Ishikawa (cell line): ENCODE results near the gene SPP2.

Experiments
- CEBPB ChIP-seq: IDR thresholded peaks from 2 replicates; pipeline ENCODE4 v1.6.1; 2012
- CREB1 ChIP-seq: IDR thresholded peaks from 2 replicates; pipeline ENCODE4 v1.6.1; 2012; ENCODE audit warnings: low read depth
- EGR1 ChIP-seq: IDR thresholded peaks from 2 replicates; pipeline ENCODE4 v1.6.1; 2012
- EP300 ChIP-seq: IDR thresholded peaks from 2 replicates; pipeline ENCODE4 v1.6.1; 2012; ENCODE audit warnings: borderline replicate concordance
- FOXM1 ChIP-seq: IDR thresholded peaks from 2 replicates; pipeline ENCODE4 v1.6.1; 2012; ENCODE audit warnings: low read depth, borderline replicate concordance
- MAX ChIP-seq: IDR thresholded peaks from 2 replicates; pipeline ENCODE4 v1.6.1; 2012
- NFIC ChIP-seq: IDR thresholded peaks from 2 replicates; pipeline ENCODE4 v1.6.1; 2012
- RAD21 ChIP-seq: IDR thresholded peaks from 2 replicates; pipeline ENCODE4 v1.6.1; 2012; ENCODE audit warnings: low read depth
- REST ChIP-seq: IDR thresholded peaks from 2 replicates; pipeline ENCODE4 v1.6.1; 2012; ENCODE audit warnings: low read depth, mild to moderate bottlenecking
- TAF1 ChIP-seq: IDR thresholded peaks from 2 replicates; pipeline ENCODE4 v1.6.1; 2012; ENCODE audit warnings: low read depth, mild to moderate bottlenecking
- TCF12 ChIP-seq: IDR thresholded peaks from 2 replicates; pipeline ENCODE4 v1.6.1; 2012; ENCODE audit warnings: low read depth
- TEAD4 ChIP-seq: IDR thresholded peaks from 2 replicates; pipeline ENCODE4 v1.6.1; 2012
- USF1 ChIP-seq: IDR thresholded peaks from 2 replicates; pipeline ENCODE4 v1.6.1; 2012
- YY1 ChIP-seq: IDR thresholded peaks from 2 replicates; pipeline ENCODE4 v1.6.1; 2012; ENCODE audit warnings: low read depth
- ZBTB7A ChIP-seq: IDR thresholded peaks from 2 replicates; pipeline ENCODE4 v1.6.1; 2012; ENCODE audit warnings: low read depth

The SPP2 gene

GRCh38 chr2:234050455-234051135 is at the start of gene SPP2:
Gene SPP2 (plus strand): TSS chr2:234050702. CDS start chr2:234050787, 85 bp downstream.
- TF ChIP-seq REST (no peak), EGR1 (no peak), TAF1 (no peak), CREB1 (no peak), YY1 (no peak), ZBTB7A (no peak), TEAD4 (no peak), EP300 (no peak), CEBPB (no peak), FOXM1 (no peak), USF1 (no peak), TCF12 (no peak), MAX (no peak), RAD21 (no peak), NFIC (no peak)

DNA sequence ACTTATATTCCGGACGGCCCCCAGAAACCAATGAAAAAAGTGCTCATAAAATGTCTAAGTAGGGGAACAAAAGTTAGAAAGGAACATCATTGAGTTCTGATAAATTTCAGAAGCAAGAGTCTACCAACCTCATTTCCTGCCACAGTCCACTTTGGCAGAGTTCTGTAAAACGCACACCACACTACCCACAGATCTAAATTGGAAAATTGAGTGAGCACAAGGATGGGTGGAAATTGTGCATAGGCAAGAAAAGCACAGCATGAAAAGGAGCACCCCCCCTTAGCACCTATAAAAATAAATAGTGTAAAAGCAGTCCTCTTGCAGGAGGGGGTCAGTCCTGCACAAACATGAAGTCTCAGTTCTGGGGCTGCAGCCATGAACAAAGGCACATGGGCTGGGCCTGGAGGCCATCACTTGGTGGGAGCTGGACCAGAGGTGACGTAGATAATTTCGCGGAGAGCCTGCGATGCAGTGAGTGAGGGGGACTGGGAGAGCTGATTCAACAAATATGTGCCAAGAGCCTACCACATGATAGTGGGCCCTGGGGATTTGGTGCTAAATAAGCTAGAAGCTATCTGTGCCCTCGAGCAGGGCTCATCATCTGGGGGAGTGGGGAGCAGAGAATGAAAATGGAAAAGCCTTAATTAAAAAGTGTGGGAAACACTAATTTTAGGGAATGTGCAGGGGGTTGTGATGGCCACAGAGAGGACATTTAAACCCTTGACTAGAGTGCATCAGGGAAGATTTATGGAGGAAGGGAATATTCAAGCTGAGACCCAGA is 48.9 kb upstream of the SPP2 start:
- TF ChIP-seq USF1 (no peak), NFIC (no peak), EP300 (no peak), MAX (no peak), TEAD4 (no peak), CREB1 (no peak), TCF12 (no peak), TAF1 (no peak), EGR1 (no peak), FOXM1 (no peak), RAD21 (no peak), CEBPB (no peak), YY1 (no peak), REST (no peak)

DNA sequence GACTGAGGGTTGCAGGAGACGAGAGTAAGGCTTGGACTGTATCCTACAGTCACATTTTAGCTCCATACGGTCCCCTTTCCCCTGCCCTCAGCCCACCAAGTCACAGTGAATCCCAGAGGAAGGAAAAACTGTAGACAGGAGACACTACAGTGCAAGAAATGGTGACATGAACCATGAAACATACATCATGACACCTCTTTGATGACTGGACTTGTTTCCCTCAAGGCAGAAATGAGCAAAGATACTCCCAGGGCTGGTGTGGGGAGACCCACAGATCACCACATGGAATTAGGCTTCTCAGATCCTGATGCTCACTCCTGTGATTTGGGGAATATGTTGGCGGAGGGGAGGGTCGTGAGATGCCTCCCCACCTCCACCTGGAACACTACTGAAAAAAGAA is 48.2 kb upstream of the SPP2 start:
- no peak for TF ChIP-seq EGR1
- TF ChIP-seq ZBTB7A: no peak

DNA sequence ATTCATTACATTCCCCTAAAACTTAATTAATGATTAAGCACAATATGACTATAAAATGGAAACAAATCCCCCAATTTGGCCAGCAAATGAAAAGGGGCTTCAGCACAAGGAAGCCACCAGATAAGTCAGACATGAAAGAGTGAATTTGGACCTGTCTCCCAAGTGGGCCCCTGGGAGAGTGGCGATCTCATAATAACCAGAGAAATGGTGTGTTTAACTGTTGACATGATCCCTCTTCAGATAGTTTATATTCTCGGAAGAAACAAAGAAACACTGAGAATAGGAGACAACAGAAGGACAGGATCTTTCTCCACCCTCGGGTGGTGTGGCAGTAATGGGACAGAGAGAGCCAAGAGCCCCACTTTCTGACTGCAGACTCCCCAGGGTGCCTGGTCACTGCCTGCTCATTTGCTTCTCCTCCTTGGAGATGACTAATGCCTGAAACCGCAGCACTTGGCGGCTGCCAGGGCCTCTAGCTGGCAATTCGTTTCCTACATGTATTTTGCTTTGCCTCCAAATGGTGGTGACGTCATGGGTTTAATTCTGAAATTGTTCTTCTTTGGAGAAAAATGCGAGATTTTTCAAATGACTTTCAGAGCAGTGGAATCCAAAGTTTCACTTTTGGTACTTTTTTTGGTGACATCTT is 46.4 kb upstream of the SPP2 start:
- no peak for TF ChIP-seq TAF1
- TF ChIP-seq EGR1: no peak
- no peak for TF ChIP-seq FOXM1
- TF ChIP-seq TCF12: peak; percentile 44; the same call in 1 of the 2 replicates
- TF ChIP-seq CREB1: no peak
- 0 out of 2 replicates have a peak, but pooled peaks have one; percentile 6 for TF ChIP-seq TEAD4
- no peak for TF ChIP-seq ZBTB7A
- no peak for TF ChIP-seq MAX
- peak; percentile 33; the same call in 1 of the 2 replicates for TF ChIP-seq EP300
- peak; percentile 76 for TF ChIP-seq NFIC
- no peak for TF ChIP-seq REST
- no peak for TF ChIP-seq RAD21
- TF ChIP-seq CEBPB: no peak
- TF ChIP-seq YY1: no peak
- no peak for TF ChIP-seq USF1
